Right lung (tissue), 5 donors: ENCODE results near the gene PCDHGA6. TPM values are rescaled to one million over a fixed set of nuclear protein-coding genes. Genes with fewer than 3 reads are reported as not detected.
"Not testable (repeated sequence)": the region's sequence is repeated elsewhere in the genome, so short reads cannot be mapped to it uniquely, and the experiment has no call there.

Experiments used
- DNase-seq, 2 donors: peaks; one replicate each; pipeline ENCODE4 v3.0.0-alpha.2; 2013
- polyA plus RNA-seq, 5 donors: library from polyadenylated mRNA; unstranded; fragments of 120-200 nt; gene quantifications; one replicate each; pipeline versions ENCODE4 v1.2.1 to v1.2.3, GENCODE V29; 2013; ENCODE audit warnings: inconsistent platforms in 1 of 5, low replicate concordance in 1 of 5; ENCODE audit not compliant: insufficient read length in 5 of 5, insufficient read depth in 1 of 5

PCDHGA6 gene
- polyA plus RNA-seq, 5 donors: 4.2 to 6.1 (median 4.6) TPM

DNA sequence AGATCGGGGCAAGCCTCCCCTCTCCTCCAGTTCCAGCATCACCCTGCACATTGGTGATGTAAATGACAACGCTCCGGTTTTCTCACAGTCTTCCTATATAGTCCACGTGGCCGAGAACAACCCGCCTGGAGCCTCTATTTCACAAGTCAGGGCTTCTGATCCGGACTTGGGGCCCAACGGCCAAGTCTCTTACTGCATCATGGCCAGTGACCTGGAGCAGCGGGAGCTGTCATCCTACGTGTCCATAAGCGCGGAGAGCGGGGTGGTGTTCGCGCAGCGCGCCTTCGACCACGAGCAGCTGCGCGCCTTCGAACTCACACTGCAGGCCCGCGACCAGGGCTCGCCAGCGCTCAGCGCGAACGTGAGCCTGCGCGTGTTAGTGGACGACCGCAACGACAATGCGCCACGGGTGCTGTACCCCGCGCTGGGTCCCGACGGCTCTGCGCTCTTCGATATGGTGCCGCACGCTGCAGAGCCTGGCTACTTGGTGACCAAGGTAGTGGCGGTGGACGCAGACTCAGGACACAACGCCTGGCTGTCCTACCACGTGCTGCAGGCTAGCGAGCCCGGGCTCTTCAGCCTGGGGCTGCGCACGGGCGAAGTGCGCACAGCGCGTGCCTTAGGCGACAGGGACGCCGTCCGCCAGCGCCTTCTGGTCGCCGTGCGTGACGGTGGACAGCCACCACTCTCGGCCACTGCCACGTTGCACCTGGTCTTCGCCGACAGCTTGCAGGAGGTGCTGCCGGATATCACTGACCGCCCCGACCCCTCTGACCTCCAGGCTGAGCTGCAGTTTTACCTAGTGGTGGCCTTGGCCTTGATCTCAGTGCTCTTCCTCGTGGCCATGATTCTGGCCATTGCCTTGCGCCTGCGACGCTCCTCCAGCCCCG lies 15.7 kb downstream of the PCDHGA6 start:
- no peak for DNase-seq

DNA sequence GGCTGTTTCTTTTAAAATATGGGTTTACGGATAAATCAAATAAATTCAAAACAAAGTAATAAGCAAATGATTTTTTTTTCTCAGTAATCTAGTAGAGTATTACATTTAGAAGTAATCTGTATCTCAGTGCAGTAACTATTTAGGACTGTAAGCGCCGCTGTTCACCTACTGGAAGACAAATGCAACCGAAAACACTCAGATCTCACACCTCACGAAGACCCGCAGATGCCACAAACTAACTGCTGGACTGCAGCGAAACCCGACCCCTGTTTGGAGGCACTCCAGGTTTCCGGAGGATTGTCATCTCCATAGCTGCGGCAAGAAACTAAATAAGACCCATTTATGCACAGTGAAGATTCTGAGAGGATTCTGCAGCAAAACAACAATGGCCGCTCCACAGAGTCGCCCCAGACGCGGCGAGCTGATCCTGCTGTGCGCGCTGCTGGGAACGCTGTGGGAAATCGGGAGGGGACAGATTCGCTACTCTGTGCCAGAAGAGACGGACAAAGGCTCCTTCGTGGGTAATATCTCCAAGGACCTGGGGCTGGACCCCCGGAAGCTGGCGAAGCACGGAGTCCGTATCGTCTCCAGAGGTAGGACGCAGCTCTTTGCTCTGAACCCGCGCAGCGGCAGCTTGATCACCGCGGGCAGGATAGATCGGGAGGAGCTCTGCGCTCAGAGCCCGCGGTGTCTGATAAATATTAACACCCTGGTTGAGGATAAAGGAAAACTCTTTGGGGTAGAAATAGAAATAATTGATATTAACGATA lies 18.9 kb downstream of the PCDHGA6 start, which contains the start of gene PCDHGA8:
TSS of gene PCDHGA8 (plus strand) at position 205 of the 770 bp plus-strand sequence. CDS start at position 386, 181 bp downstream.
- DNase-seq: no peak

DNA sequence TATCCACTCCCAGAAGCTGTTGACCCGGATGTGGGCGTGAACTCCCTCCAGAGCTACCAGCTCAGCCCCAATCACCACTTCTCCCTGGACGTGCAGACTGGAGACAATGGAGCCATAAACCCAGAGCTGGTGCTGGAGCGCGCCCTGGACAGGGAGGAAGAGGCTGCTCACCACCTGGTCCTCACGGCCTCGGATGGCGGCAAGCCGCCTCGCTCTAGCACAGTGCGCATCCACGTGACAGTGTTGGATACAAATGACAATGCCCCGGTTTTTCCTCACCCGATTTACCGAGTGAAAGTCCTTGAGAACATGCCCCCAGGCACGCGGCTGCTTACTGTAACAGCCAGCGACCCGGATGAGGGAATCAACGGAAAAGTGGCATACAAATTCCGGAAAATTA lies 19.6 kb downstream of the PCDHGA6 start:
- DNase-seq: no peak

DNA sequence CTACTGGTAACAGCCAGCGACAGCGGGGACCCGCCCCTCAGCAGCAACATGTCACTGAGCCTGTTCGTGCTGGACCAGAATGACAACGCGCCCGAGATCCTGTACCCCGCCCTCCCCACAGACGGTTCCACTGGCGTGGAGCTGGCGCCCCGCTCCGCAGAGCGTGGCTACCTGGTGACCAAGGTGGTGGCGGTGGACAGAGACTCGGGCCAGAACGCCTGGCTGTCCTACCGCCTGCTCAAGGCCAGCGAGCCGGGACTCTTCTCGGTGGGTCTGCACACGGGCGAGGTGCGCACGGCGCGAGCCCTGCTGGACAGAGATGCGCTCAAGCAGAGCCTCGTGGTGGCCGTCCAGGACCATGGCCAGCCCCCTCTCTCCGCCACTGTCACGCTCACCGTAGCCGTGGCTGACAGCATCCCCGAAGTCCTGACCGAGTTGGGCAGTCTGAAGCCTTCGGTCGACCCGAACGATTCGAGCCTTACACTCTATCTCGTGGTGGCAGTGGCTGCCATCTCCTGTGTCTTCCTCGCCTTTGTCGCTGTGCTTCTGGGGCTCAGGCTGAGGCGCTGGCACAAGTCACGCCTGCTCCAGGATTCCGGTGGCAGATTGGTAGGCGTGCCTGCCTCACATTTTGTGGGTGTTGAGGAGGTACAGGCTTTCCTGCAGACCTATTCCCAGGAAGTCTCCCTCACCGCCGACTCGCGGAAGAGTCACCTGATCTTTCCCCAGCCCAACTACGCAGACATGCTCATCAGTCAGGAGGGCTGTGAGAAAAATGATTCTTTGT lies 20.9 kb downstream of the PCDHGA6 start:
- not testable (repeated sequence) for DNase-seq

DNA sequence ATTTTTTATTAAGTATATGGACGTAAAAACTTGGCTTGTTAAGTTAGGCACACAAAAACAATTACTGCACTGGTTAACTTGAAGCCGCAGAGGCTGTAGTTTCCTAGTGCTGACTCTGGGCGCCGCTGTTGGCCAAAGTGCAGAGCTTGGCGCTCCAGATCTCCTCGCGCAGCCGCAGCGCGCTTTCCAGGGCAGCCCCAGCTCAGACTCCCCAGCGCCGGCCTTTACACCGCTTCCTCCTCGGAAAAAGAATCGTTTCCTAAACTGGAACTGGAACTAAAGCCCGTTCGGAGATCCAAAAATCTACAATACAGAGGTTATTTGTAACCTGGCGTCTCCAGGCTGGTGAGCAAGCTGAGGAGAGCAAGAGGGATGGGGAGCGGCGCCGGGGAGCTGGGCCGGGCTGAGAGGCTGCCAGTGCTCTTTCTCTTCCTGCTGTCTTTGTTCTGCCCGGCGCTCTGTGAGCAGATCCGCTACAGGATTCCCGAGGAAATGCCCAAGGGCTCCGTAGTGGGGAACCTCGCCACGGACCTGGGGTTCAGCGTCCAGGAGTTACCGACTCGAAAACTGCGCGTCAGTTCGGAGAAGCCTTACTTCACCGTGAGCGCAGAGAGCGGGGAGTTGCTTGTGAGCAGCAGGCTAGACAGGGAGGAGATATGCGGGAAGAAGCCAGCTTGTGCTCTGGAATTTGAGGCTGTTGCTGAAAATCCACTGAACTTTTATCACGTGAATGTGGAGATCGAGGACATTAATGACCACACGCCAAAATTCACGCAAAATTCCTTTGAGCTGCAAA lies 24.3 kb downstream of the PCDHGA6 start, which contains the start of gene PCDHGB5:
TSS of gene PCDHGB5 (plus strand) at position 192 of the 796 bp plus-strand sequence. CDS start at position 373, 181 bp downstream.
- not testable (repeated sequence) for DNase-seq

DNA sequence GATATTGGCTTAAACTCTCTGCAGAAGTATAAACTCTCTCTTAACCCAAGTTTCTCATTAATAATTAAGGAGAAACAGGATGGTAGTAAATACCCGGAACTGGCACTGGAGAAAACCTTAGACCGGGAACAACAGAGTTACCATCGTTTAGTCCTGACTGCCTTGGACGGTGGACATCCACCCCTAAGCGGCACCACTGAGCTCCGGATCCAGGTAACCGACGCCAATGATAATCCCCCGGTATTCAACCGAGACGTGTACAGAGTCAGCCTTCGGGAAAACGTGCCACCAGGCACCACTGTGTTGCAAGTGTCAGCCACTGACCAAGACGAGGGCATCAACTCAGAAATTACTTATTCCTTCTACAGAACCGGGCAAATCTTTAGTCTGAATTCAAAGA lies 24.9 kb downstream of the PCDHGA6 start:
- DNase-seq: no peak

DNA sequence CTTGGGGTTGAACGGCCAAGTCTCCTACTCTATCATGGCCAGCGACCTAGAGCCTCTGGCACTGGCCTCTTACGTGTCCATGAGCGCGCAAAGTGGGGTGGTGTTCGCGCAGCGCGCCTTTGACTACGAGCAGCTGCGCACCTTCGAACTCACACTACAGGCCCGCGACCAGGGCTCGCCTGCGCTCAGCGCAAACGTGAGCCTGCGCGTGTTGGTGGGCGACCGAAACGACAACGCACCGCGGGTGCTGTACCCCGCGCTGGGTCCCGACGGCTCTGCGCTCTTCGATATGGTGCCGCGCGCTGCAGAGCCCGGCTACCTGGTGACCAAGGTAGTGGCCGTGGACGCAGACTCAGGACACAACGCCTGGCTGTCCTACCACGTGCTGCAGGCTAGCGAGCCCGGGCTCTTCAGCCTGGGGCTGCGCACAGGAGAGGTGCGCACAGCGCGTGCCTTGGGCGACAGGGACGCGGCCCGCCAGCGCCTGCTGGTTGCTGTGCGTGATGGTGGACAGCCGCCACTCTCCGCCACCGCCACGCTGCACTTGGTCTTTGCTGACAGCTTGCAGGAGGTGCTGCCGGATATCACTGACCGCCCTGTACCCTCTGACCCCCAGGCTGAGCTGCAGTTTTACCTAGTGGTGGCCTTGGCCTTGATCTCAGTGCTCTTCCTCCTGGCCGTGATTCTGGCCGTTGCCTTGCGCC lies 26.0 kb downstream of the PCDHGA6 start:
- DNase-seq: no peak

DNA sequence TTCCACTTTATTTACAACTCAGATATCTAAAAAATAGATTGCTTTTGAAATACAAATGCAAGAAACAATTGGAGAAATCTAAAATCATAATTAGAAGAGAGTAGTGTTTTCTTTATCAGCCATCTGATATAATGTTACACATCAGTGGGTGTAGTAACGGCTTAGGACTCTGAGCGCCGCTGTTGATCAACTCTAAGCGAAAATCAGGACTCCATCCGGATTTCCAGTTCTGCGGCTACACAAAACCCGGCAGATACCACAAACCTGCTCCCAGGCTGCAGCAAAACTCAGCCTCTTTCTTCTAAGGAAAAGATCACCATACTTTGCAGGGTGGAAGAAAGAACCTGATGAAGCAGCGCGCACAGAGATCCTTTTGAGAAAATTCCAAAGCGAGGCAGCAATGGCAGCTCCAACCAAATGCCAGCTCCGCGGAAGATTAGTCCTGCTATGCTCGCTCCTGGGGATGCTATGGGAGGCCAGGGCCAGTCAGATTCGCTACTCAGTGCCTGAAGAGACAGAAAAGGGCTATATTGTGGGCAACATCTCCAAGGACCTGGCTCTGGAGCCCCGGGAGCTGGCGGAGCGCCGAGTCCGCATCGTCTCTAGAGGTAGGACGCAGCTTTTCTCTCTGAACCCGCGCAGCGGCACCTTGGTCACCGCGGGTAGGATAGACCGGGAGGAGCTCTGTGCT lies 29.0 kb downstream of the PCDHGA6 start, which contains the start of gene PCDHGA9:
TSS of gene PCDHGA9 (plus strand) at position 226 of the 691 bp plus-strand sequence. CDS start at position 401, 175 bp downstream.
- DNase-seq: no peak

DNA sequence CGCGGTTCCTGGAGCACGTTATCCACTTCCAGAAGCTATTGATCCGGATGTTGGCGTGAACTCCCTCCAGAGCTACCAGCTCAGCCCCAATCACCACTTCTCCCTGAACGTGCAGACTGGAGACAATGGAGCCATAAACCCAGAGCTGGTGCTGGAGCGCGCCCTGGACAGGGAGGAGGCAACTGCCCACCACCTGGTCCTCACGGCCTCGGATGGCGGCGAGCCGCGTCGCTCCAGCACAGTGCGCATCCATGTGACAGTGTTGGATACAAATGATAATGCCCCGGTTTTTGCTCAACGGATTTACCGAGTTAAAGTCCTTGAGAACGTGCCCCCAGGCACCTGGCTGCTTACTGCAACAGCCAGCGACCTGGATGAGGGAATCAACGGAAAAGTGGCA lies 29.7 kb downstream of the PCDHGA6 start:
- no peak for DNase-seq

DNA sequence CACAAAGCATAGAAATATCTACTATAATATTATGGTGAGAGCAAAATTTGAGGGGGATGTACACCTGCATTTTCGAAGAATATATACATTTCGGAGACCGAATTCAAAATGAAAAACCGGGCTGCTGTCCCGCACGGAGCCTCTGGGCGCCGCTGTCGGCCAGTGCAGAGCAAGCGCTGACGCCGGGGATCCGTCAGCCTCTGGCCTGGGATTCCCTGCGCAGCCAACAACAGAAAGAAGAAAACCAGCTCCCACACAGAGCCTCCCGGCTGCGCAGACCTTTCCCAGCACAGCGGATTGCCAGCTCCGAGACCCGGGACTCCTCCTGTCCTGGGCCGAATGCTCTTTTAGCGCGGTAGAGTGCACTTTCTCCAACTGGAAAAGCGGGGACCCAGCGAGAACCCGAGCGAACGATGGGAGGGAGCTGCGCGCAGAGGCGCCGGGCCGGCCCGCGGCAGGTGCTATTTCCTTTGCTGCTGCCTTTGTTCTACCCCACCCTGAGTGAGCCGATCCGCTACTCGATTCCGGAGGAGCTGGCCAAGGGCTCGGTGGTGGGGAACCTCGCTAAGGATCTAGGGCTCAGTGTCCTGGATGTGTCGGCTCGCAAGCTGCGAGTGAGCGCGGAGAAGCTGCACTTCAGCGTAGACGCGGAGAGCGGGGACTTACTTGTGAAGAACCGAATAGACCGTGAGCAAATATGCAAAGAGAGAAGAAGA lies 34.3 kb downstream of the PCDHGA6 start, which contains the start of gene PCDHGB6:
TSS of gene PCDHGB6 (plus strand) at position 232 of the 716 bp plus-strand sequence. CDS start at position 414, 182 bp downstream.
- DNase-seq: peak in 1 of 2 donors; percentile 20

DNA sequence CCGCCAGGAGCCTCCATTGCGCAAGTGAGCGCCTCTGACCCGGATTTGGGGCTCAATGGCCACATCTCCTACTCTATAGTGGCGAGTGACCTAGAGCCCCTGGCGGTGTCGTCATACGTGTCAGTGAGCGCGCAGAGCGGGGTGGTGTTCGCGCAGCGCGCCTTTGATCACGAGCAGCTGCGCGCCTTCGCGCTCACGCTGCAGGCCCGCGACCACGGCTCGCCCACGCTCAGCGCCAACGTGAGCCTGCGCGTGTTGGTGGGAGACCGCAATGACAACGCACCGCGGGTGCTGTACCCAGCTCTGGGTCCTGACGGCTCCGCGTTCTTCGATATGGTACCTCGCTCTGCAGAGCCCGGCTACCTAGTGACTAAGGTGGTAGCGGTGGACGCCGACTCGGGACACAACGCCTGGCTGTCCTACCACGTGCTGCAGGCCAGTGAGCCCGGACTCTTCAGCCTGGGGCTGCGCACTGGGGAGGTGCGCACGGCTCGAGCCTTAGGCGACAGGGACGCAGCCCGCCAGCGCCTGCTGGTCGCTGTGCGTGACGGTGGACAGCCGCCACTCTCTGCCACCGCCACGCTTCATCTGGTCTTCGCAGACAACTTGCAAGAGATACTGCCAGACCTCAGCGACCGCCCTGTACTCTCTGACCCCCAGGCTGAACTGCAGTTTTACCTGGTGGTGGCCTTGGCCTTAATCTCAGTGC lies 36.1 kb downstream of the PCDHGA6 start:
- no peak for DNase-seq

DNA sequence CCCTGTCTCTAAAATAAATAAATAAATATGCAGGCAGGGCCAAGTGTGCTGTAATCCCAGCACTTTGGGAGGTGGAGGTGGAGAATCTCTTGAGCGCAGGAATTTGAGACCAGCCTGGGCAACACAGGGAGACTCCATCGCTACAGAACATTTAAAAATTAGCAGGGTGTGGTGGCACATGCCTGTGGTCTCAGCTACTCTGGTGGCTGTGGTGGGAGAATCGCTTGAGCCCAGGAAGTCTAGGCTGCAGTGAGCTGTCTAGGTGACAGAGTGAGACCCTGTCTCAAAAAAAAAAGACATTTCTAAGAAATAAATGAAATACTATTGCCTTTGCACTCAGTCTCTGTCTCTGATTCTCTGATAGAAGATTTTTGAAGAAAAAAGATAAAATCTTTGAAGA lies 37.9 kb downstream of the PCDHGA6 start:
- no peak for DNase-seq

DNA sequence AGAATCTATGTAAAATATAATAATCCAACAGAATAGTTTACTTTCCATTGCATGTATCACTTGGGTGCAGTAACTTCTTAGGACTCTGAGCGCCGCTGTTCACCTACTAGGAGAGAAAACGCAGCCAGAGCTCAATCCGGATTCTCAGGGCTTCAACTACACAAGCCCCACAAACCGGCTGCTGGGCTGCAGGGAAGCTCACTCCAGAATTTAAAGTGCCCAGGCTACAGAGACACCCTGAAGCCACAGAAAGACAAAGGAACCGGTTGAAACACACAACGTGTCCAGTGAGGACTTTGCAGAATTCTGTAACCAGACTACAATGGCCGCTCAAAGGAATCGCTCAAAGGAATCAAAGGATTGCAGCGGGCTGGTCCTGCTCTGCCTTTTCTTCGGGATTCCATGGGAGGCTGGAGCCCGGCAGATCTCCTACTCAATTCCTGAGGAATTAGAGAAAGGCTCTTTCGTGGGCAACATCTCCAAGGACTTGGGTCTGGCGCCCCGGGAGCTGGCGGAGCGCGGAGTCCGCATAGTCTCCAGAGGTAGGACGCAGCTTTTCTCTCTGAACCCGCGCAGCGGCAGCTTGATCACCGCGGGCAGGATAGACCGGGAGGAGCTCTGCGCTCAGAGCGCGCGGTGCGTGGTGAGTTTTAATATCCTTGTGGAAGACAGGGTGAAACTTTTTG lies 39.3 kb downstream of the PCDHGA6 start, which contains the start of gene PCDHGA10:
TSS of gene PCDHGA10 (plus strand) at position 134 of the 686 bp plus-strand sequence. CDS start at position 323, 189 bp downstream.
- no peak for DNase-seq

DNA sequence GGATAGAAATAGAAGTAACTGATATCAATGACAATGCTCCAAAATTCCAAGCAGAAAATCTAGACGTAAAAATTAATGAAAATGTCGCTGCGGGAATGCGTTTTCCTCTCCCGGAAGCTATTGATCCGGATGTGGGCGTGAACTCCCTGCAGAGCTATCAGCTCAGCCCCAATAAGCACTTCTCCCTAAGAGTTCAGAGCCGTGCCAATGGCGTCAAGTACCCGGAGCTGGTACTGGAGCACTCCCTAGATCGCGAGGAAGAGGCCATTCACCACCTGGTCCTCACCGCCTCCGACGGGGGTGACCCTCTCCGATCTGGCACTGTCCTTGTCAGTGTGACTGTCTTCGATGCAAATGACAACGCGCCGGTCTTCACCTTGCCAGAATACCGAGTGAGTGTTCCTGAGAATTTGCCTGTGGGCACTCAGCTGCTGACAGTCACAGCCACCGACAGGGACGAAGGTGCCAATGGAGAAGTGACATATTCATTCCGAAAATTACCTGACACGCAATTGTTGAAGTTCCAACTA lies 39.9 kb downstream of the PCDHGA6 start:
- no peak for DNase-seq

DNA sequence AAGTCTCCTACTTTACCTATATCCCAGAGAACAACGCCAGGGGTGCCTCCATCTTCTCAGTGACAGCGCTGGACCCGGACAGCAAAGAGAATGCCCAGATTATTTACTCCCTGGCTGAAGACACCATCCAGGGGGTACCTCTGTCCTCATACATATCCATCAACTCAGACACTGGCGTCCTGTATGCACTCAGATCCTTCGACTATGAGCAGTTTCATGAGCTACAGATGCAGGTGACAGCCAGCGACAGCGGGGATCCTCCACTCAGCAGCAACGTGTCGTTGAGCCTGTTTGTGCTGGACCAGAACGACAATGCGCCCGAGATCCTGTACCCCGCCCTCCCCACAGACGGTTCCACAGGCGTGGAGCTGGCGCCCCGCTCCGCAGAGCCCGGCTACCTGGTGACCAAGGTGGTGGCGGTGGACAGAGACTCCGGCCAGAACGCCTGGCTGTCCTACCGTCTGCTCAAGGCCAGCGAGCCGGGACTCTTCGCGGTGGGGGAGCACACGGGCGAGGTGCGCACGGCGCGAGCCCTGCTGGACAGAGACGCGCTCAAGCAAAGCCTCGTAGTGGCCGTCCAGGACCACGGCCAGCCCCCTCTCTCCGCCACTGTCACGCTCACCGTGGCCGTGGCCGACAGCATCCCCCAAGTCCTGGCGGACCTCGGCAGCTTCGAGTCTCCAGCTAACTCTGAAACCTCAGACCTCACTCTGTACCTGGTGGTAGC lies 41.0 kb downstream of the PCDHGA6 start:
- DNase-seq: not testable (repeated sequence)

DNA sequence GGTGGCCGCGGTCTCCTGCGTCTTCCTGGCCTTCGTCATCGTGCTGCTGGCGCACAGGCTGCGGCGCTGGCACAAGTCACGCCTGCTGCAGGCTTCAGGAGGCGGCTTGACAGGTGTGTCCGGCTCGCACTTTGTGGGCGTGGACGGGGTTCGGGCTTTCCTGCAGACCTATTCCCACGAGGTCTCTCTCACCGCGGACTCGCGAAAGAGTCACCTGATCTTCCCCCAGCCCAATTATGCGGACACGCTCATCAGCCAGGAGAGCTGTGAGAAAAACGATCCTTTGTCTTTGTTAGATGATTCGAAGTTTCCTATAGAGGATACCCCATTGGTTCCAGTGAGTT lies 41.6 kb downstream of the PCDHGA6 start:
- not testable (repeated sequence) for DNase-seq
